Calu3 (cell line): ENCODE data around the gene OSTN. TPM values are rescaled to one million over a fixed set of nuclear protein-coding genes. Genes with fewer than 3 reads are reported as not detected.

ENCODE experiments used
- BruUV-seq: library from RNA; stranded (reverse); fragments of 400-500 nt; replicated peaks from 2 replicates; lab custom pipeline; 2021; lab: Mats Ljungman, UMichigan
- CTCF ChIA-PET: fragments of 300-600 bp; sonication (Branson Sonifier 250); formaldehyde crosslinking; loops from one replicate; lab custom pipeline; 2022; ENCODE audit warnings: antibody characterized with exemption; lab: Charles Lee
- DNase-seq: peaks from one replicate; pipeline ENCODE4 v3.0.0; 2022
- H3K27ac Mint-ChIP-seq: one replicate; pipeline ENCODE4 v1.8.0; 2022; ENCODE audit warnings: mixed read lengths; ENCODE audit not compliant: unreplicated experiment
- H3K27me3 Mint-ChIP-seq: one replicate; pipeline ENCODE4 v1.8.0; 2022; ENCODE audit warnings: mixed read lengths; ENCODE audit not compliant: unreplicated experiment
- H3K36me3 Mint-ChIP-seq: one replicate; pipeline ENCODE4 v1.8.0; 2022; ENCODE audit warnings: mild to moderate bottlenecking, moderate library complexity, mixed read lengths; ENCODE audit not compliant: insufficient read depth, unreplicated experiment
- H3K4me1 Mint-ChIP-seq: one replicate; pipeline ENCODE4 v1.8.0; 2022; ENCODE audit warnings: mild to moderate bottlenecking, low read depth, mixed read lengths; ENCODE audit not compliant: unreplicated experiment
- H3K4me3 Mint-ChIP-seq: one replicate; pipeline ENCODE4 v1.8.0; 2022; ENCODE audit warnings: mild to moderate bottlenecking, low read depth, moderate library complexity, mixed read lengths; ENCODE audit not compliant: unreplicated experiment
- H3K9me3 Mint-ChIP-seq: one replicate; pipeline ENCODE4 v1.8.0; 2022; ENCODE audit warnings: low read depth, mixed read lengths; ENCODE audit not compliant: unreplicated experiment
- CTCF ChIP-seq: fragments of 200-600 bp; IDR thresholded peaks from one replicate; pipeline ENCODE4 v1.8.0; 2022; ENCODE audit warnings: antibody characterized with exemption; ENCODE audit not compliant: unreplicated experiment
- intact Hi-C: fragments of 100-400 bp; cut with micrococcal nuclease; formaldehyde crosslinking; loops from one replicate; pipeline ENCODE4 v1.10.0; 2022; ENCODE audit not compliant: unreplicated experiment
- total RNA-seq: library from RNA; stranded (reverse); gene quantifications from 2 replicates; pipeline ENCODE4 v1.2.3, GENCODE V29; 2022

The OSTN gene
- total RNA-seq, 1 experiment from 2014 or later = not detected

DNA sequence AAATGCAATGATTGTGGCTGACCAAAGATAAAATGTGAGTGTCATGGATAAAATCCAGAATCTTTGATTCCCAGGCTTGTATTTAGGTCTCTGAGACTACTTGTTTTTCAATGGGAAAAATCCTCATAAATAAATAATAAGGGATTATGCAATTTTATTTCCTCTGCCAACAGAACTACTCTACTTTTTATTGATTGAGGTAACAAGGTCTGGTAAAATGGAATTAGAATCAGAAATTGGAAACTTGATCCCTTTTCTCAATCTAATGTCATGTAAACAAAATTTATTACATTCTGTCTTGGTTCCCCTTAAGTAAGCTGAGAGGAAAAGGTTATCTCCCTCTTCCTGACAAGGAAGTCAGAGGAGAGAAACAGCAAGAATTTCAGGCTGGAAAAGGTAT is 81.8 kb downstream of the OSTN start:
- Mint-ChIP-seq H3K4me1 (peaks cover 11% of the 10 kb centered on the region), H3K4me3 (no peak overlapping the region), H3K36me3 (no peaks in the 10 kb centered on the region), H3K27me3 (no peaks in the 10 kb centered on the region), H3K27ac (no peak overlapping the region), H3K9me3 (no peaks in the 10 kb centered on the region)
- no peak for TF ChIP-seq CTCF
- no TSS peak for BruUV-seq
- CTCF ChIA-PET = interaction anchor here (0.6 kb wide), 1 partner anchor 35 kb away, joined by 3 read pairs; no protein-coding TSS in a partner anchor
- intact Hi-C loops = no loop called here
- no peak for DNase-seq

GRCh38 chr3:191282251-191283185 is 83.5 kb downstream of the OSTN start:
- no peaks in the 10 kb centered on the region for H3K9me3 Mint-ChIP-seq
- H3K4me1 Mint-ChIP-seq = peaks cover 18% of the 10 kb centered on the region
- H3K36me3 Mint-ChIP-seq = no peaks in the 10 kb centered on the region
- DNase-seq = no peak
- TF ChIP-seq CTCF = no peak
- no peak overlapping the region for H3K4me3 Mint-ChIP-seq
- no TSS peak for BruUV-seq
- CTCF ChIA-PET = interaction anchor here (0.6 kb wide), 1 partner anchor 149 kb away, joined by 3 read pairs; no protein-coding TSS in a partner anchor
- no peak overlapping the region for H3K27ac Mint-ChIP-seq
- intact Hi-C loops = no loop called here
- H3K27me3 Mint-ChIP-seq = no peaks in the 10 kb centered on the region

DNA sequence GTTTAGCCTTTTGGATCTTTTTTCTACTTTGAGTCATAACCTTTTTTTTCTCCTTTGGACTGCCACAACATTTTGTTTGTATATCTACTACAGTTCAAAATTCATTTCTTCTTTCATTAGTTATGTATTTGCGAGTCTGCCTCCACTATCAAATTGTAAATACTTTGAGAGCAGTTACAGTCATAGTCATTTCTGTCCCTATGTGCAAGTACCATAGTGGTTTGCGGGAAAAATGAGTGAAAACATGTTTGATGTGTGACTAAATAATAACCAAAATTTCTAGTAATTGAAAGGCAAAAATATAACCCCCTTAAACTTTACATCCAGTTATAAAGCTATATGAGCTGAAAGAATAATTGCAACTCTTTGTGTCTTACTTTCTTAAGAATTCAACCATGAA is 84.4 kb downstream of the OSTN start:
- H3K9me3 Mint-ChIP-seq = no peaks in the 10 kb centered on the region
- no peak overlapping the region for H3K27ac Mint-ChIP-seq
- CTCF ChIA-PET = interaction anchor here (1.0 kb wide), 1 partner anchor 24 kb away, joined by 3 read pairs; no protein-coding TSS in a partner anchor
- no peak for TF ChIP-seq CTCF
- intact Hi-C loops = no loop called here
- peaks cover 18% of the 10 kb centered on the region for H3K4me1 Mint-ChIP-seq
- no peaks in the 10 kb centered on the region for H3K36me3 Mint-ChIP-seq
- BruUV-seq = no TSS peak
- H3K27me3 Mint-ChIP-seq = no peaks in the 10 kb centered on the region
- DNase-seq = no peak
- H3K4me3 Mint-ChIP-seq = no peak overlapping the region

- no peak overlapping the region for H3K4me3 Mint-ChIP-seq
- H3K27ac Mint-ChIP-seq = no peak overlapping the region
- TF ChIP-seq CTCF = no peak
- H3K36me3 Mint-ChIP-seq = no peaks in the 10 kb centered on the region
- intact Hi-C loops = no loop called here
- BruUV-seq = no TSS peak
- DNase-seq = no peak
- peaks cover 8% of the 10 kb centered on the region for H3K4me1 Mint-ChIP-seq
- no peaks in the 10 kb centered on the region for H3K27me3 Mint-ChIP-seq
- CTCF ChIA-PET = no interaction called here
- H3K9me3 Mint-ChIP-seq = no peaks in the 10 kb centered on the region
Measured at GRCh38 chr3:191290311-191291025, 91.4 kb downstream of the OSTN start.
